Mucosa of gallbladder (tissue), 1 donor: ENCODE data around the gene CTNND2. TPM values are rescaled to one million over a fixed set of nuclear protein-coding genes. Genes with fewer than 3 reads are reported as not detected.
A peak's percentile ranks its signal among the peaks of the same experiment; 100 is the strongest.
"Not testable (repeated sequence)": the region's sequence is repeated elsewhere in the genome, so short reads cannot be mapped to it uniquely, and the experiment has no call there.

Source experiments
- DNase-seq: peaks from one replicate; pipeline ENCODE4 v3.0.0-alpha.2; 2020; ENCODE audit warnings: low spot score
- total RNA-seq: library from RNA; stranded (reverse); gene quantifications from one replicate; pipeline ENCODE4 v1.2.1, GENCODE V29; 2021
- donor health status: DM: no; HTN: no; CAD: no.

CTNND2 gene
- total RNA-seq, 1 donor from 2014 or later = 131 TPM

GRCh38 chr5:11672385-11673085 is 231.7 kb downstream of the CTNND2 start:
- DNase-seq = peak; percentile 64

GRCh38 chr5:11658376-11658775 is 245.9 kb downstream of the CTNND2 start:
- DNase-seq = no peak

GRCh38 chr5:11656916-11657315 is 247.3 kb downstream of the CTNND2 start:
- DNase-seq = no peak

GRCh38 chr5:11655681-11656080 is 248.6 kb downstream of the CTNND2 start:
- DNase-seq = no peak

- no peak for DNase-seq
Measured at GRCh38 chr5:11650936-11651335, 253.3 kb downstream of the CTNND2 start.

- DNase-seq = no peak
Measured at GRCh38 chr5:11646141-11646540, 258.1 kb downstream of the CTNND2 start.

- DNase-seq = no peak
Measured at GRCh38 chr5:11642438-11642837, 261.8 kb downstream of the CTNND2 start.

GRCh38 chr5:11640158-11640873 is 263.9 kb downstream of the CTNND2 start:
- DNase-seq = no peak

GRCh38 chr5:11622785-11623184 is 281.5 kb downstream of the CTNND2 start:
- DNase-seq = no peak

GRCh38 chr5:11620172-11620571 is 284.1 kb downstream of the CTNND2 start:
- DNase-seq = no peak

GRCh38 chr5:11619339-11620024 is 284.8 kb downstream of the CTNND2 start:
- DNase-seq = no peak

GRCh38 chr5:11617080-11617479 is 287.2 kb downstream of the CTNND2 start:
- DNase-seq = no peak

- not testable (repeated sequence) for DNase-seq
Measured at GRCh38 chr5:11616624-11617023, 287.6 kb downstream of the CTNND2 start.

- no peak for DNase-seq
Measured at GRCh38 chr5:11611011-11611410, 293.2 kb downstream of the CTNND2 start.

- DNase-seq = no peak
Measured at GRCh38 chr5:11609570-11610303, 294.5 kb downstream of the CTNND2 start.

- DNase-seq = no peak
Measured at GRCh38 chr5:11608530-11608929, 295.7 kb downstream of the CTNND2 start.

- no peak for DNase-seq
Measured at GRCh38 chr5:11607944-11608483, 296.2 kb downstream of the CTNND2 start.

- DNase-seq = no peak
Measured at GRCh38 chr5:11602298-11602697, 301.9 kb downstream of the CTNND2 start.

GRCh38 chr5:11599499-11599898 is 304.7 kb downstream of the CTNND2 start:
- DNase-seq = no peak

- peak; percentile 15 for DNase-seq
Measured at GRCh38 chr5:11596657-11597071, 307.6 kb downstream of the CTNND2 start.

- DNase-seq = no peak
Measured at GRCh38 chr5:11596185-11596584, 308.1 kb downstream of the CTNND2 start.

GRCh38 chr5:11595045-11595444 is 309.2 kb downstream of the CTNND2 start:
- peak; percentile 21 for DNase-seq
